Erythroblast (primary cell): Measurements from ENCODE around the gene HDAC10.

Experiments
- DNase-seq, 2 experiments: peaks; one replicate each; lab custom pipeline; 2025; lab: John Stamatoyannopoulos, UW
- GATA1 ChIP-seq: IDR thresholded peaks from 2 replicates; pipeline ENCODE4 v1.6.1; 2011; ENCODE audit warnings: low read depth, mild to moderate bottlenecking, control low read depth, low read length, moderate library complexity
- POLR2A ChIP-seq: IDR thresholded peaks from 2 replicates; pipeline ENCODE4 v1.6.1; 2011; ENCODE audit warnings: mild to moderate bottlenecking, low read length

Gene HDAC10

DNA sequence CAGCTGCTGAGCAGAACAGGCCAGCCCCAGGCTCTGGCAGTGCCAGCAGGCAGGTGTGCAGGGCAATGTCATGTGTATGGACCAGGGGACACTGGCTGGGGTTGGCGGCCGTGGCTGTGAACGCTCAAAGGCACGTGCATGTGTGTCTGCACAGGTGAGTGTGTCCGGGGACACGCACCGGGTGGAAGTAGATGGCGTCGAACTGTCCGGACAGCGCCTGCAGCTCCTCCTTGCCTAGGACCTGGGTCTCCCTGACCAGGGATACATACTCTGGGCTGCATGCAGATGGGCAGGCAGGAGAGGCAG, 863 bp downstream of the HDAC10 start:
- TF ChIP-seq POLR2A (no peak), GATA1 (no peak)
- DNase-seq, result no peak

- no peak for DNase-seq
- TF ChIP-seq POLR2A, result no peak
Measured at GRCh38 chr22:50249341-50250248, 1.5 kb downstream of the HDAC10 start.

DNA sequence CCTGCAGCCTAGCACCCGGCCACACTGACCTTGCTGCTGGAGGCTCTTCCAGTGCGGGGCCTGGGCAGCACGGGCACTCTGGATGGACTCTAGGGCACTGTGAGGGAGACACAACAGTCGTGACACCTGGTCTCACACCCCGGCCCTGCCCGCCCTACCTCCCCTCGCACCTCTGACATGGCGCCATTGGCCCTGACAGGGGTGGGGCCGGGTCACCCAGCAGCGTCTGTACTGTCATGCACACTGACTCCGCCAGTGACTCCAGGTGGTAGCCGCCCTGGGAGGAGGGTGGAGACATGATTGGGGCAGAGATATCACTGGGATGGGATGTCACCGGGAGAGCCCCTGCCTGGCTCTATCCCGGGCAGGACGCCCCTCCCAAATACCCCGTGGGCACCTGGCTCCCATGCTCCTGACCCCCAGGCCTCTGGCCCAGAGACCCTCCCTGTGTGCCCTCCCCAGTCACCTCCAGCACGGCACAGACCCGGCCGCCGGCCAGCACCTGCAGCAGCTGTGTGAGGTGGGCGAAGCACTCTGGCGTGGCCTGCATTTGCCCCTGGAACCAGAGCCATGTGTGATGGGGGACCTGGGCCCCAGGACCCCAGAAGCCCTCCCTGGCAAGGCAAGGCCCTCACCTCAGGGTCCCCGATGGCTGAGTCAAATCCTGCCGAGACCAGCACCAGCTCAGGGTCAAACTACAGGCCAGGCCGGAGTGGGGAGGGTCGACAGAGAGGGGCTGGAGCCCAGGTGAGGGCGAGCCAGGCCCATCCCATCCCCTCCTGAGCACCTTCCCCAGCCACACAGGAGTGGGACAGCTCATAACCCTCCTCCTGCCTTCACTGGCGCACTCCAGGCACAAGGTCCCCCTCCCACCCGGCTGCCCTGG, 2.6 kb downstream of the HDAC10 start:
- no peak for DNase-seq
- TF ChIP-seq POLR2A, result no peak
- no peak for TF ChIP-seq GATA1

- no peak for TF ChIP-seq POLR2A
- TF ChIP-seq GATA1, result no peak
- peak; percentile 42 to 55 for DNase-seq
Measured at GRCh38 chr22:50247748-50248147, 3.3 kb downstream of the HDAC10 start.

DNA sequence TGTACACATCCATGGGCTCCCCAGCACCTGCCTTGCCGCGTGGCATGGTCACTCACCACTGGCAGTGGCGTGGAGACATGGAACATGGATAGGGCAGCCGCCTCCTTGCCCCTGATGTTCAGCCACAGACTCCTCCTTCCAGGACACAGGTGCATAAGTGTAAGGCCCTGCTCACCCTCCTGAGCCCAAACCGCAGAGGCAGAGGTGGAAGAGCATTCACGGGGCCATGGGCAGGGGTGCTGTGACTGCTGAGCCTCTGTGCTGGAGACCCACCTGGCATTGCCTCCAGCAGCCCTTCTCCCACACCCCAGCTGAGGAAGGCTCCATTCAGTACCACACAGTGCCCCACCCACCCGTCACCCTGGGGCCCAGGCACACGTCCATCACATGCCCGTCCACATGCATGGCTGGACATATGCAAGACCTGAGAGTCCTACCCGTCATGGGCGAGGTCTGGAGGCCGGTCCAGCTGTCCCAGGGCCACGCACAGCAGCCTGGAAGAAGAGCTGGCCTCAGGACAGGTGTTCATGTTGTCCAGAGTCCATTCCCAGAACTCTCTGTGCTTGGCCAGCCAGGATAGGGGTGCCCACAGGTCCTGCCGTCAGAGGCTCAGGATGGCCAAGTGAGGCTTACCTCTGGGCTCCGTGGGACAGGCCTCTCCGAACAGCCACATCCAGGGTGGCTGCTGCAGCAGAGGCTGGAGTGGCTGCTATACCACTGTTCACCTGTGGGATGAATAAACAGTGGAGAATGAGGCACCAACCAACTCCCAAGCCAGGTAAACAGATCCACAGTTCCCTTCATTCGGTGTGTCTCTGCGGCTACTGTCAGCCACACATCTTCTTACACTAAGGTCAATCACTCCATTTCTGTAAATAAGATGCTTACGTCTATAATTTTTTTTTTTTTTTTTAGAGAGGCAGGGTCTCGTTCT, 4.6 kb downstream of the HDAC10 start:
- TF ChIP-seq GATA1 (no peak), POLR2A (no peak)
- peak in 1 of 2 experiments; percentile 28 for DNase-seq

GRCh38 chr22:50245214-50246072, 5.6 kb downstream of the HDAC10 start:
- TF ChIP-seq POLR2A (peak; percentile 25), GATA1 (no peak)
- DNase-seq, result no peak

GRCh38 chr22:50244420-50245213, 6.4 kb downstream of the HDAC10 start, which contains the start of gene TUBGCP6:
TUBGCP6 (minus strand) TSS chr22:50245023; CDS start chr22:50244459, 564 bp downstream.
- peak; percentile 96 to 97 for DNase-seq
- TF ChIP-seq POLR2A (peak; percentile 86), GATA1 (no peak)

GRCh38 chr22:50243685-50244419, 7.2 kb downstream of the HDAC10 start:
- TF ChIP-seq GATA1 (no peak), POLR2A (no peak)
- peak in 1 of 2 experiments; percentile 58 for DNase-seq

- no peak for DNase-seq
- TF ChIP-seq GATA1, result no peak
- no peak for TF ChIP-seq POLR2A
Measured at GRCh38 chr22:50242406-50242949, 8.6 kb downstream of the HDAC10 start.

- no peak for DNase-seq
- TF ChIP-seq POLR2A, result no peak
- TF ChIP-seq GATA1, result no peak
Measured at GRCh38 chr22:50238755-50239154, 12.3 kb downstream of the HDAC10 start.
